AG04449 (cell line): ENCODE measurements around the gene PNKD.

Experiments used
- CTCF ChIA-PET: fragments of 350-600 bp; formaldehyde crosslinking; extraction: SDS; loops from one replicate; lab custom pipeline; 2021; ENCODE audit warnings: antibody characterized with exemption; lab: Yijun Ruan, JAX
- POLR2A ChIA-PET: fragments of 400-600, 350-600 bp; formaldehyde crosslinking; extraction: SDS; loops from one replicate; lab custom pipeline; 2020; ENCODE audit warnings: antibody characterized with exemption, inconsistent platforms; lab: Yijun Ruan, JAX
- DNase-seq: peaks from one replicate; pipeline ENCODE4 v3.0.0-alpha.2; 2010; ENCODE audit warnings: low read depth, low spot score
- H3K4me3 ChIP-seq: 2 replicates; pipeline ENCODE4 v1.5.1; 2011; ENCODE audit warnings: low read depth, mild to moderate bottlenecking, control low read depth, low read length
- CTCF ChIP-seq: IDR thresholded peaks from one replicate; pipeline ENCODE4 v1.5.1; 2011; ENCODE audit warnings: mild to moderate bottlenecking, moderate library complexity, low read length, control low read depth, inconsistent platforms; ENCODE audit not compliant: insufficient read depth; ENCODE audit errors: missing control alignments

Gene PNKD

GRCh38 chr2:218387369-218388194 lies 117.3 kb downstream of the PNKD start:
- H3K4me3 ChIP-seq, result peak overlapping the region; percentile 39
- TF ChIP-seq CTCF, result no peak
- POLR2A ChIA-PET, result no interaction called here
- no peak for DNase-seq
- CTCF ChIA-PET, result interaction anchor here (0.7 to 1.9 kb wide), 4 partner anchors 10 to 380 kb away, joined by 3 to 4 read pairs (median 4); partner anchors contain the start of genes CATIP and TMBIM1

- no peak overlapping the region for H3K4me3 ChIP-seq
- ChIA-PET CTCF (interaction anchor here (0.6 to 0.9 kb wide), 2 partner anchors 87 to 97 kb away, joined by 3 to 4 read pairs; no protein-coding TSS in a partner anchor), POLR2A (no interaction called here)
- no peak for TF ChIP-seq CTCF
- no peak for DNase-seq
Observed at GRCh38 chr2:218389333-218390150, 119.2 kb downstream of the PNKD start.

- no peak overlapping the region for H3K4me3 ChIP-seq
- POLR2A ChIA-PET, result no interaction called here
- TF ChIP-seq CTCF, result no peak
- DNase-seq, result no peak
- CTCF ChIA-PET, result no interaction called here
Observed at GRCh38 chr2:218391202-218391601, 120.9 kb downstream of the PNKD start.

GRCh38 chr2:218392459-218392858 lies 122.1 kb downstream of the PNKD start:
- POLR2A ChIA-PET, result no interaction called here
- CTCF ChIA-PET, result interaction anchor here (1.3 to 6.5 kb wide), 5 partner anchors 8 to 119 kb away, joined by 3 to 83 read pairs (median 20); partner anchors contain the start of genes AAMP, PNKD and TMBIM1
- no peak overlapping the region for H3K4me3 ChIP-seq
- DNase-seq, result no peak
- no peak for TF ChIP-seq CTCF

- CTCF ChIA-PET, result interaction anchor here (1.1 to 6.5 kb wide), 10 partner anchors 8 to 120 kb away, joined by 3 to 83 read pairs (median 8); partner anchors contain the start of genes AAMP, PNKD and TMBIM1
- POLR2A ChIA-PET, result interaction anchor here (1.2 kb wide), 1 partner anchor 123 kb away, joined by 4 read pairs; the partner anchor contains the start of genes AAMP and PNKD
Observed at GRCh38 chr2:218392891-218393462, 122.7 kb downstream of the PNKD start.

More at GRCh38 chr2:218392891-218393462, 122.7 kb downstream of the PNKD start:
- no peak for TF ChIP-seq CTCF
- H3K4me3 ChIP-seq, result no peak overlapping the region
- no peak for DNase-seq
